Common myeloid progenitor, CD34-positive (primary cell): Measurements from ENCODE around the gene RPL19.

ENCODE experiments used
- CTCF ChIA-PET: fragments of 350-600 bp; sonication (Branson Sonifier 250); formaldehyde crosslinking; loops from one replicate; lab custom pipeline; 2021; ENCODE audit warnings: antibody characterized with exemption; lab: Charles Lee
- POLR2A ChIA-PET: fragments of 350-600 bp; sonication (Branson Sonifier 250); formaldehyde crosslinking; loops from one replicate; lab custom pipeline; 2021; ENCODE audit warnings: antibody characterized with exemption; lab: Charles Lee
- DNase-seq, 3 donors: peaks; one replicate each; pipeline versions ENCODE4 v3.0.0 to v3.0.0-alpha.2; 2013
- H3K27ac ChIP-seq, 2 experiments: 1 replicate in 1 of 2; 2 replicates in 1 of 2; pipeline ENCODE4 v1.7.0; 2013; ENCODE audit warnings: inconsistent platforms in 2 of 2, low read length in 2 of 2, mild to moderate bottlenecking in 2 of 2, low read depth in 1 of 2, moderate library complexity in 1 of 2; ENCODE audit not compliant: severe bottlenecking in 2 of 2, insufficient read depth in 1 of 2, poor library complexity in 1 of 2
- H3K27me3 ChIP-seq, 5 experiments: replicated peaks in 2 of 5; 1 replicate in 3 of 5; 2 replicates in 2 of 5; pipeline versions ENCODE4 v1.6.1 to v1.7.0; 2013; ENCODE audit warnings: low read length in 4 of 5, mild to moderate bottlenecking in 2 of 5, moderate library complexity in 2 of 5, inconsistent platforms in 1 of 5; ENCODE audit not compliant: insufficient read depth in 5 of 5, control insufficient read depth in 4 of 5
- H3K36me3 ChIP-seq, 4 experiments: 1 replicate in 2 of 4; 2 replicates in 2 of 4; pipeline versions ENCODE4 v1.6.1 to v1.7.0; 2013; ENCODE audit warnings: low read length in 3 of 4, control low read depth in 1 of 4, mild to moderate bottlenecking in 1 of 4; ENCODE audit not compliant: control insufficient read depth in 4 of 4, insufficient read depth in 4 of 4
- H3K4me1 ChIP-seq, 4 experiments: 1 replicate in 3 of 4; 2 replicates in 1 of 4; pipeline versions ENCODE4 v1.6.1 to v1.7.1; 2013; ENCODE audit warnings: low read length in 3 of 4, mild to moderate bottlenecking in 3 of 4, control low read depth in 1 of 4, inconsistent platforms in 1 of 4, moderate library complexity in 1 of 4; ENCODE audit not compliant: control insufficient read depth in 4 of 4, insufficient read depth in 4 of 4; ENCODE audit errors: control extremely low read depth in 1 of 4
- H3K4me3 ChIP-seq, 7 experiments: 1 replicate in 4 of 7; 2 replicates in 3 of 7; pipeline versions ENCODE4 v1.5.1 to v1.7.0; 2013; ENCODE audit warnings: mild to moderate bottlenecking in 7 of 7, low read length in 6 of 7, moderate library complexity in 6 of 7, inconsistent platforms in 2 of 7, low read depth in 2 of 7, control low read depth in 1 of 7; ENCODE audit not compliant: insufficient read depth in 4 of 7, control insufficient read depth in 1 of 7; ENCODE audit errors: extremely low read depth in 1 of 7
- H3K9me3 ChIP-seq, 5 experiments: 1 replicate in 4 of 5; 2 replicates in 1 of 5; pipeline versions ENCODE4 v1.6.1 to v1.7.1; 2013; ENCODE audit warnings: low read length in 4 of 5, mild to moderate bottlenecking in 2 of 5, inconsistent platforms in 1 of 5, low read depth in 1 of 5, moderate library complexity in 1 of 5; ENCODE audit not compliant: control insufficient read depth in 4 of 5, insufficient read depth in 2 of 5; ENCODE audit errors: control extremely low read depth in 1 of 5
- WGBS: methylation state at CpG from one replicate; pipeline ENCODE4 v1.1.5; 2013; ENCODE audit not compliant: insufficient coverage; 5-methylcytosine and 5-hydroxymethylcytosine counted together

Gene RPL19

DNA sequence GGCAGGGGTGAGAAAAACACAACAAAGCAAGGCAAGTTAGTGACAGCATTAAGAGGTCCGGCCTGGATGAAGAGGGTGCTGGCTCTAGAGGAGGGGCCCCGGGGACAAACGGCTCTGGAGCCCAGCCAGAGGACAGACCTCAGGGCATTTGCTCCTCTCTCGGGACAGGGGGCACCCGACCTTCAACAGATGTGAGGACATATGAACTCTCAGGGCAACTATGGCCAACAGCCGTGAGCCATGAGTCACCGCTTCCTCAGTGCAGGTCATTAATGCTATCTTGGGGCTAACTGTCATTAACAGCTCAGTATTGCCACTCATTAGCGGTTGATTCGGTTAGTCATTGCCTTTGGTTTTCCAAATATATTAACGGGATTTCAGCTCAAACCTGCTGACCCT lies 24.4 kb upstream of the RPL19 start:
- no peak overlapping the region for H3K4me3 ChIP-seq
- POLR2A ChIA-PET = interaction anchor here (2.6 kb wide), 1 partner anchor 22 kb away, joined by 9 read pairs; no protein-coding TSS in a partner anchor
- no peaks in the 10 kb centered on the region for H3K27me3 ChIP-seq
- peaks cover 4 to 36% (median 25%) of the 10 kb centered on the region in 4 experiments for H3K4me1 ChIP-seq
- peaks cover 0 to 24% (median 4%) of the 10 kb centered on the region in 4 experiments for H3K36me3 ChIP-seq
- DNase-seq = no peak
- H3K9me3 ChIP-seq = no peaks in the 10 kb centered on the region
- CTCF ChIA-PET = interaction anchor here (0.9 to 8.7 kb wide), 18 partner anchors 8 to 308 kb away, joined by 3 to 86 read pairs (median 6); partner anchors contain the start of genes ARL5C and PLXDC1
- no peak overlapping the region for H3K27ac ChIP-seq
- 95% methylated on average over 10 of the region's 10 CpGs for WGBS

DNA sequence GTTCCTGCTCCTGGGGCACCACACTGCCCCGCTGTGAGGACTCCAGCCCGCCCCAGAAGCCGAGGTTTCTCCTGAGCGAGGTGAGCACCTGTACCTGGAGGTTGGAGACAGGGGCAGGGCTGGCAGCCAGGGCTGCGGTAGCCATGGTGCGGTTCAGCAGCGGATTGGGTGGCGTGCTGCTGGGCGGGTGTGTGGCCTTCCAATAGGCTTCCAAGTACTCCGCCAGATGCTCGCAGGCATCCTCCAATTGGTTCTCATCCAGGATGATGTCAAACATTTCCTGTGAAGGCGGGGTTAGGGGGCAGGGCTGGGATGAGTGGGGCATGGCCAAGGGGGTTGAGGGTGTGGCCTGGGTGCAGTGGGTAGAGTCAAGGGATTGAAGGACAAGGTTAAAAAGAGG lies 22.8 kb upstream of the RPL19 start:
- Histone ChIP-seq H3K4me3 (no peak overlapping the region), H3K36me3 (peaks cover 0 to 27% (median 4%) of the 10 kb centered on the region in 4 experiments), H3K9me3 (no peaks in the 10 kb centered on the region), H3K27me3 (no peaks in the 10 kb centered on the region), H3K4me1 (peaks cover 0 to 25% (median 21%) of the 10 kb centered on the region in 4 experiments), H3K27ac (no peak overlapping the region)
- ChIA-PET POLR2A (no interaction called here), CTCF (interaction anchor here (0.6 to 5.9 kb wide), 4 partner anchors 12 to 194 kb away, joined by 3 to 60 read pairs (median 8); partner anchors contain the start of gene ARL5C)
- peak in 2 of 3 donors; percentile 30 to 42 for DNase-seq
- 98% methylated on average over 11 of the region's 12 CpGs for WGBS

DNA sequence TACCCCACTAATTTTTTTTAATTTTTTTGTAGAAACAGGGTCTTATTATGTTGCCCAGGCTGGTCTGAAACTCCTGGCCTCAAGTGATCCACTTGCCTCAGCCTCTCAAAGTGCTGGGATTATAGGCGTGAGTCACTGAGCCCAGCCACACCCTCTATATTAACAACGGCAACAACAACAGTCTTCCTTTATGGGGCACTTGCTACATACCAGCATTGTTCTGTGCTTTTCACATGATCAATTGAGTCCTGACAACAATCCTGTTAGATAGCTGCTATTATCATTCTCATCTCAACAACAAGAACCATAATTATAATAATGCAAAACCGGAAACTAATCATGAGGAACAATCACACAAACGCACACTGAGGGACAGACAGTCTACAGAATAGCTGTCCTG lies 21.5 kb upstream of the RPL19 start:
- no peak overlapping the region for H3K4me3 ChIP-seq
- POLR2A ChIA-PET = no interaction called here
- no peak overlapping the region for H3K27ac ChIP-seq
- peaks cover 3 to 34% (median 6%) of the 10 kb centered on the region in 4 experiments for H3K36me3 ChIP-seq
- no peaks in the 10 kb centered on the region for H3K9me3 ChIP-seq
- H3K27me3 ChIP-seq = no peaks in the 10 kb centered on the region
- CTCF ChIA-PET = interaction anchor here (0.6 to 5.9 kb wide), 4 partner anchors 10 to 195 kb away, joined by 3 to 60 read pairs (median 8); partner anchors contain the start of gene ARL5C
- WGBS = 97% methylated on average over 4 of the region's 4 CpGs
- peaks cover 0 to 13% (median 10%) of the 10 kb centered on the region in 4 experiments for H3K4me1 ChIP-seq
- no peak for DNase-seq

DNA sequence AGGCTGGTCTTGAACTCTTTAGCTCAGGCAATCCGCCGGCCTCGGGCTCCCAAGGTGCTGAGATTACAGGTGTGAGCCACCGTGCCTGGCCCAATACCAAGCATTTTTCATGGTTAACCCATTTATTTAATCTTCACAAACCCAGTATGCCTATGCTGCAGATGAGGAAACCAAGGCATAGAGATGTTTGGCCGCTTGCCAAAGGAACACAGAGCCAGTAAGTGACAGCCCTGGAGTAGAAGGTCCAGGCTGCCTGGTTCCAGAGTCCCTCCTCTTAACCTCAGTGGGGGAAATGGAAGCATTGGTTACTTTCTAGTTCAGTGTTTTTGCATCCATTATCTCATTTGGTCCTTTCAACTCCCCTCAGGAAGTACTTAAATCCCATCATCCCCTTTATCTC lies 18.8 kb upstream of the RPL19 start:
- Histone ChIP-seq H3K27ac (no peak overlapping the region), H3K9me3 (no peaks in the 10 kb centered on the region), H3K27me3 (no peaks in the 10 kb centered on the region), H3K4me3 (no peak overlapping the region), H3K4me1 (peaks cover 0 to under 1% (median 0%) of the 10 kb centered on the region in 4 experiments), H3K36me3 (peaks cover 5 to 45% (median 19%) of the 10 kb centered on the region in 4 experiments)
- POLR2A ChIA-PET = no interaction called here
- CTCF ChIA-PET = no interaction called here
- WGBS = 92% methylated on average over 2 of the region's 5 CpGs
- no peak for DNase-seq

DNA sequence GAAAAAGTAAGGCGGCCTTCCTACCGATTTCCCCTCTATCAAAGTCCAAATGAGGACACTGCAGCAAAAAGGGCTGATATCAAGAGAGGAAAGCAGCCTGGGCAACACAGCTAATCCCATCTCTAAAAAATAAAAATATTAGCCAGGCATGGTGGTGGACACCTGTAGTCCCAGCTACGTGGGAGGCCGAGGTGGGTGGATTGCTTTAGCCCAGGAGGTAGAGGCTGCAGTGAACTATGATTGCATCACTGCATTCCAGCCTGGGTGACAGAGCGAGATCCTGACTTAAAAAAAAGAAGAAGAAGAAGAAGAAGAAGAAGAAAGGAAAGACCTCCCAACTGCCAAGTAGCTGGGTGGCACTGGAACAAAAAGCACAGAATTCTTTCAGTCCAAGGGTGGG lies 17.0 kb upstream of the RPL19 start:
- H3K36me3 ChIP-seq = peaks cover 5 to 39% (median 23%) of the 10 kb centered on the region in 4 experiments
- DNase-seq = no peak
- H3K4me1 ChIP-seq = peaks cover 0 to 5% (median 3%) of the 10 kb centered on the region in 4 experiments
- no peak overlapping the region for H3K4me3 ChIP-seq
- no peaks in the 10 kb centered on the region for H3K27me3 ChIP-seq
- WGBS = 100% methylated on average over 2 of the region's 5 CpGs
- no peak overlapping the region for H3K27ac ChIP-seq
- CTCF ChIA-PET = interaction anchor here (0.7 to 2.7 kb wide), 7 partner anchors 8 to 61 kb away, joined by 3 to 14 read pairs (median 5); partner anchors contain the start of gene ARL5C
- no peaks in the 10 kb centered on the region for H3K9me3 ChIP-seq
- POLR2A ChIA-PET = no interaction called here

DNA sequence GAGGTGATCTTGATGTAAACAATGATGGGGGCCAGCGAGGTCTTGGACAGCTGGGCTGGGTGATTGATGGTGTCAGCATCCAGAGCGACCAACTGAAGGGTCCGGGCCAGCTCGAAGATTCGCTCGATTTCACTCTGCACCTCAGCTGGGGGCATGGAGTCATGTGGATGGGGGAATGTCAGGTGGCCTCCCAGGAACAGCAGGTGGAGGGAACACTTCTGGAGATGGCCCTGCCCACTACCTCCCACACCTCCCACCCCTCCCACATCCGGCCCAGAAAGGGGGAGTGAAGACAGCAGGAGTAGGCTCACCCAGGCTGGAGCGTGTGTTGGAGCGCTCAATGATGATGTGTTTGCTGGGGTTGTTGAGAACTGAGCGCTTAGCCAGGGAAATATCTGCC lies 16.4 kb upstream of the RPL19 start:
- no peak overlapping the region for H3K4me3 ChIP-seq
- H3K27me3 ChIP-seq = no peaks in the 10 kb centered on the region
- H3K9me3 ChIP-seq = no peaks in the 10 kb centered on the region
- ChIA-PET POLR2A (no interaction called here), CTCF (interaction anchor here (0.8 to 2.7 kb wide), 6 partner anchors 9 to 19 kb away, joined by 3 to 14 read pairs (median 5); partner anchors contain the start of gene ARL5C)
- H3K27ac ChIP-seq = no peak overlapping the region
- no peak for DNase-seq
- peaks cover 0 to 5% (median 3%) of the 10 kb centered on the region in 4 experiments for H3K4me1 ChIP-seq
- 100% methylated on average over 1 of the region's 10 CpGs for WGBS
- peaks cover 5 to 39% (median 22%) of the 10 kb centered on the region in 4 experiments for H3K36me3 ChIP-seq

DNA sequence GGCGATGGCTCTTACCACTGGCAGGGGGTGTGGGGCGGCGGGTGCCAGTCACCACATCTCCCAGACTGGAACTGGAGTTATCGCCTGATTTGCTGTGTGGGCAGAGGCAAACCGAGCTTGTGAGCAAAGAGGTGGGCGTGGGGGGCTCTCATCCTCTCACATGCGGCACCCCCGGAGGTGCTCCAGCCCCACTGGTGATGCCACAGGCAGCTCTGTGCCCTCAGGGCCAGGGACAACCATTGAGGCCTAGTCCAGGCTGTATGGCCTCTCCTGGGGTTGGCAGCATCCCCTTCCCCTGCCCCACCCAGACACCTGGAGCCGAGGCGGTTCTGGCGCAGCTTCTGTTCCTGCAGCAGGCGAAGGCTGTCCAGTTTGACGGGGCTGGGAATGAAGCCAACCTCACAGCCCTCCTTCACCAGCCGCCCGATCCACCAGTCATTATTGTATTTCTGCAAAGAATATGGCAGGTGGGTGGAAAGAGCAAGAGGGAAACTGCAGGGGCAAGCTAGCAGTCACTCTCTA lies 13.5 kb upstream of the RPL19 start:
- no peak for DNase-seq
- H3K4me3 ChIP-seq = no peak overlapping the region
- peaks cover 0 to 5% (median 3%) of the 10 kb centered on the region in 4 experiments for H3K4me1 ChIP-seq
- H3K9me3 ChIP-seq = no peaks in the 10 kb centered on the region
- H3K36me3 ChIP-seq = peaks cover 5 to 44% (median 26%) of the 10 kb centered on the region in 4 experiments
- CTCF ChIA-PET = interaction anchor here (0.9 to 1.5 kb wide), 3 partner anchors 22 to 118 kb away, joined by 3 read pairs; no protein-coding TSS in a partner anchor
- 100% methylated on average over 9 of the region's 15 CpGs for WGBS
- no peaks in the 10 kb centered on the region for H3K27me3 ChIP-seq
- POLR2A ChIA-PET = no interaction called here
- H3K27ac ChIP-seq = no peak overlapping the region
